Measurements from ENCODE around the gene SQSTM1. TPM values are rescaled to one million over a fixed set of nuclear protein-coding genes. Genes with fewer than 3 reads are reported as not detected.

SQSTM1 gene
- total RNA-seq, 3 donors from 2014 or later (not counting 1 experiment from before 2014, with no cell fraction given): 474 to 707 (median 657) TPM

- DNase-seq: no peak
- WGBS (ENCODE audit: insufficient coverage): 100% methylated on average over 2 of the region's 2 CpGs
- Histone ChIP-seq H3K36me3 (ENCODE audit: control insufficient read depth, insufficient read depth, low read length) (peaks cover 15% of the 10 kb centered on the region), H3K4me1 (ENCODE audit: control insufficient read depth, insufficient read depth, low read length) (peaks cover 13% of the 10 kb centered on the region), H3K27me3 (ENCODE audit: control insufficient read depth, insufficient read depth, low read length) (no peaks in the 10 kb centered on the region), H3K27ac (ENCODE audit: low read length) (no peak overlapping the region), H3K4me3 (ENCODE audit: low read length) (no peak overlapping the region), H3K9me3 (ENCODE audit: control insufficient read depth, insufficient read depth, low read length) (no peaks in the 10 kb centered on the region)
- intact Hi-C loops (cut with micrococcal nuclease): no loop called here
- Mint-ChIP-seq H3K27me3 (ENCODE audit: low read depth in 2 of 2) (no peaks in the 10 kb centered on the region), H3K4me3 (no peak overlapping the region), H3K36me3 (no peaks in the 10 kb centered on the region), H3K9me3 (no peaks in the 10 kb centered on the region), H3K27ac (no peak overlapping the region), H3K4me1 (peaks cover 8 to 15% of the 10 kb centered on the region in 2 donors)
- ATAC-seq: no peak
- no peak for TF ChIP-seq CTCF (IDR thresholded peaks at IDR 0.05)
These were observed 41.6 kb downstream of the SQSTM1 start for GRCh38 chr5:179862296-179862695.

GRCh38 chr5:179862891-179863290 lies 42.2 kb downstream of the SQSTM1 start:
- Histone ChIP-seq H3K27me3 (ENCODE audit: control insufficient read depth, insufficient read depth, low read length) (no peaks in the 10 kb centered on the region), H3K4me3 (ENCODE audit: low read length) (no peak overlapping the region), H3K9me3 (ENCODE audit: control insufficient read depth, insufficient read depth, low read length) (no peaks in the 10 kb centered on the region), H3K4me1 (ENCODE audit: control insufficient read depth, insufficient read depth, low read length) (peaks cover 8% of the 10 kb centered on the region), H3K27ac (ENCODE audit: low read length) (no peak overlapping the region), H3K36me3 (ENCODE audit: control insufficient read depth, insufficient read depth, low read length) (peaks cover 15% of the 10 kb centered on the region)
- Mint-ChIP-seq H3K27me3 (ENCODE audit: low read depth in 2 of 2) (no peaks in the 10 kb centered on the region), H3K36me3 (no peaks in the 10 kb centered on the region), H3K27ac (no peak overlapping the region), H3K9me3 (no peaks in the 10 kb centered on the region), H3K4me3 (no peak overlapping the region), H3K4me1 (peaks cover 4 to 12% of the 10 kb centered on the region in 2 donors)
- 98% methylated on average over 7 of the region's 9 CpGs for WGBS (ENCODE audit: insufficient coverage)
- DNase-seq (no peak), ATAC-seq (no peak)
- intact Hi-C loops (cut with micrococcal nuclease): no loop called here
- TF ChIP-seq CTCF (IDR thresholded peaks at IDR 0.05): no peak

- TF ChIP-seq CTCF (IDR thresholded peaks at IDR 0.05): no peak
- Mint-ChIP-seq H3K4me1 (peaks cover 0 to 5% of the 10 kb centered on the region in 2 donors), H3K27me3 (ENCODE audit: low read depth in 2 of 2) (no peaks in the 10 kb centered on the region), H3K36me3 (no peaks in the 10 kb centered on the region), H3K9me3 (no peaks in the 10 kb centered on the region), H3K27ac (no peak overlapping the region), H3K4me3 (no peak overlapping the region)
- H3K36me3 ChIP-seq (ENCODE audit: control insufficient read depth, insufficient read depth, low read length): peaks cover 15% of the 10 kb centered on the region
- H3K4me1 ChIP-seq (ENCODE audit: control insufficient read depth, insufficient read depth, low read length): peaks cover 6% of the 10 kb centered on the region
- H3K27ac ChIP-seq (ENCODE audit: low read length): no peak overlapping the region
- 97% methylated on average over 31 of the region's 31 CpGs for WGBS (ENCODE audit: insufficient coverage)
- H3K4me3 ChIP-seq (ENCODE audit: low read length): no peak overlapping the region
- H3K9me3 ChIP-seq (ENCODE audit: control insufficient read depth, insufficient read depth, low read length): no peaks in the 10 kb centered on the region
- intact Hi-C loops (cut with micrococcal nuclease): no loop called here
- ATAC-seq (no peak), DNase-seq (no peak)
- no peaks in the 10 kb centered on the region for H3K27me3 ChIP-seq (ENCODE audit: control insufficient read depth, insufficient read depth, low read length)
These were observed 42.9 kb downstream of the SQSTM1 start for GRCh38 chr5:179863449-179864085.

- no peak for TF ChIP-seq CTCF (IDR thresholded peaks at IDR 0.05)
- Histone ChIP-seq H3K36me3 (ENCODE audit: control insufficient read depth, insufficient read depth, low read length) (peaks cover 15% of the 10 kb centered on the region), H3K4me1 (ENCODE audit: control insufficient read depth, insufficient read depth, low read length) (peaks cover under 1% of the 10 kb centered on the region), H3K4me3 (ENCODE audit: low read length) (no peak overlapping the region), H3K27ac (ENCODE audit: low read length) (no peak overlapping the region), H3K9me3 (ENCODE audit: control insufficient read depth, insufficient read depth, low read length) (no peaks in the 10 kb centered on the region), H3K27me3 (ENCODE audit: control insufficient read depth, insufficient read depth, low read length) (no peaks in the 10 kb centered on the region)
- no peaks in the 10 kb centered on the region for H3K4me1 Mint-ChIP-seq
- 99% methylated on average over 7 of the region's 7 CpGs for WGBS (ENCODE audit: insufficient coverage)
- H3K27ac Mint-ChIP-seq: peak overlapping the region in 1 of 2 donors; percentile 9
- no peaks in the 10 kb centered on the region for H3K9me3 Mint-ChIP-seq
- ATAC-seq (no peak), DNase-seq (no peak)
- H3K27me3 Mint-ChIP-seq (ENCODE audit: low read depth in 2 of 2): no peaks in the 10 kb centered on the region
- intact Hi-C loops (cut with micrococcal nuclease): no loop called here
- no peak overlapping the region for H3K4me3 Mint-ChIP-seq
- H3K36me3 Mint-ChIP-seq: no peaks in the 10 kb centered on the region
These were observed 44.0 kb downstream of the SQSTM1 start for GRCh38 chr5:179864686-179865085.
